Measurements from ENCODE around the gene EIPR1.

Gene EIPR1

DNA sequence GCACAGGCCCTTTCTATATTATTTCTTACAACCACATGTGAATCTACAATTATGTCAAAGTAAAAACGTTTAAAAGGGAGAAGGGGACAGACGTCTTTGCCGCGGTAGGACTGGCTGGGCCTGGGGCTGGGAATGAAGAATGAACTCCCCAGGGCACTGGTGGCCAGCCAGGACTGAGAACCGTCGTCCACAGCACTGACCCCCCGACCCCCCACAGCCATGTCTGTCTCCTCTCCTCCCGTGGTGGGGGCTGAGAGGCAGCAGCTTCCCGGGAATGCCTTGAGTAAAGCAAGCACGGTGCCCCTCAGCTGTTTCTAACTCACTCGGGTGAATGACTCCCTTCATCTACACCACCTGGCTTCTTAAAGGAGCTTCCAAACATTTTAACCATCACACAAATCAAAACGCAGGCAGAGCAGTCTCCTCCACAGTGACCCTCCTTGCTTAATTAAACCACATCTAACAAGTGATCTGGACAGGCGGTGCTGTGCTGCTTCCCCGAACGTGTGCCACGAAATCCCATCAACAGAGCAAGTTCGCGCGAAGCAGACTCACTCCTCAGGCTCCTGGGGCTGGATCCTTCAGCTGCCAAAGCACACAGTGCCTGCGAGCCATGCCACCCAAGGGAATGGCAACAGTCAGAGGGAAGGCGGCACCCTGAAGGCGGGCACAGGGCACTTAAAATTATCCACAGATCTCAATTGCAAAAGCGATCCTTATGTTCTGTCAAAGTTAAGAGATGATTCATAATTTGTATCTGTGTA lies 217.7 kb downstream of the EIPR1 start:
- 90 to 91% methylated on average over 23 of the region's 23 CpGs for WGBS, 2 experiments
- H3K4me1 ChIP-seq (ENCODE audit: control insufficient read depth, insufficient read depth, low read length), result no peaks in the 10 kb centered on the region
- no peaks in the 10 kb centered on the region for H3K9me3 ChIP-seq (ENCODE audit: control insufficient read depth, low read length)
- H3K4me3 ChIP-seq (ENCODE audit: insufficient read depth, low read depth, low read length), result no peak overlapping the region
- H3K27ac ChIP-seq (ENCODE audit: insufficient read depth, low read depth, low read length, poor library complexity, severe bottlenecking), result no peak overlapping the region
- no peaks in the 10 kb centered on the region for H3K27me3 ChIP-seq (ENCODE audit: control insufficient read depth, insufficient read depth, low read length, poor library complexity, severe bottlenecking)
- no peaks in the 10 kb centered on the region for H3K36me3 ChIP-seq (ENCODE audit: control insufficient read depth, insufficient read depth, low read length)

DNA sequence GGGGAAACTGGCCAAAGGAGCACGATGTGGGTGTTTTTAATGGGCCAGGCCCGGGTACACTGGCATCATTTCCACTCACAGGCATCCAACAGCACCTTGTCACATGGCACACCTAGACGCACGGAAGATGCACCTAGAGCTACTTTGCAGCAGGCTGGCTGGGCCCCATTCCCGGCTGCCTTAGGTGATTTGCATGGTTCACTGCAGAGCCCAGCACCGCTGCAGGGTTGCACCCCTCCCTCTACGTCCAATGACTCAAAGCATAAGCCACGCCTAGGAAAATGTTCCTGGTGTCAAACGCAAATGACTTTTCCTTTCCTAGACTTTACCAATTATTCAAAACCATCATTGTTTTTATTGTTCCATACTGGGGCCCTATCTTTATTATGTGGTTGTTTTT lies 222.9 kb downstream of the EIPR1 start:
- WGBS, 2 experiments, result 90 to 91% methylated on average over 9 of the region's 9 CpGs
- no peaks in the 10 kb centered on the region for H3K36me3 ChIP-seq (ENCODE audit: control insufficient read depth, insufficient read depth, low read length)
- H3K27ac ChIP-seq (ENCODE audit: insufficient read depth, low read depth, low read length, poor library complexity, severe bottlenecking), result no peak overlapping the region
- H3K27me3 ChIP-seq (ENCODE audit: control insufficient read depth, insufficient read depth, low read length, poor library complexity, severe bottlenecking), result no peaks in the 10 kb centered on the region
- H3K9me3 ChIP-seq (ENCODE audit: control insufficient read depth, low read length), result no peaks in the 10 kb centered on the region
- H3K4me1 ChIP-seq (ENCODE audit: control insufficient read depth, insufficient read depth, low read length), result no peaks in the 10 kb centered on the region
- no peak overlapping the region for H3K4me3 ChIP-seq (ENCODE audit: insufficient read depth, low read depth, low read length)

DNA sequence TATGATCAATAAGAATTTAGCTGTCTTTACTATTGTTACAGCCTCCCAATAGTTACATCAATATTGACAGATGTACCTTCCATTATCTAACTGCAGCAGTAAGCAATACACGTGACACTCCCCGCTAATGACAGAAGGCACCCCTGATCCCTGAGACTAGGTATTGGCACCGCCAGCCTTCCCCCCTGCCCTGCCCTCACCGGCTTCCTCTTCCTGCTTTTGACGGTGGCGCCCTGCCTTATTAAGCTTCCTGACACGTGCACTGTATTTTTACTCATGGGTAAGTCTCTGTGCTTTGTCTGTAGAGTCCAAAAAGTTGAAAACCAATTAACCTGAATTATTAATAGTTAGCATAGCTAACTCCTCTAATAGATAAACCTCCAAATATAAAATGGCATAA lies 223.5 kb downstream of the EIPR1 start:
- WGBS, 2 experiments, result 86 to 90% methylated on average over 5 to 7 of the region's 7 CpGs
- H3K4me1 ChIP-seq (ENCODE audit: control insufficient read depth, insufficient read depth, low read length), result no peaks in the 10 kb centered on the region

DNA sequence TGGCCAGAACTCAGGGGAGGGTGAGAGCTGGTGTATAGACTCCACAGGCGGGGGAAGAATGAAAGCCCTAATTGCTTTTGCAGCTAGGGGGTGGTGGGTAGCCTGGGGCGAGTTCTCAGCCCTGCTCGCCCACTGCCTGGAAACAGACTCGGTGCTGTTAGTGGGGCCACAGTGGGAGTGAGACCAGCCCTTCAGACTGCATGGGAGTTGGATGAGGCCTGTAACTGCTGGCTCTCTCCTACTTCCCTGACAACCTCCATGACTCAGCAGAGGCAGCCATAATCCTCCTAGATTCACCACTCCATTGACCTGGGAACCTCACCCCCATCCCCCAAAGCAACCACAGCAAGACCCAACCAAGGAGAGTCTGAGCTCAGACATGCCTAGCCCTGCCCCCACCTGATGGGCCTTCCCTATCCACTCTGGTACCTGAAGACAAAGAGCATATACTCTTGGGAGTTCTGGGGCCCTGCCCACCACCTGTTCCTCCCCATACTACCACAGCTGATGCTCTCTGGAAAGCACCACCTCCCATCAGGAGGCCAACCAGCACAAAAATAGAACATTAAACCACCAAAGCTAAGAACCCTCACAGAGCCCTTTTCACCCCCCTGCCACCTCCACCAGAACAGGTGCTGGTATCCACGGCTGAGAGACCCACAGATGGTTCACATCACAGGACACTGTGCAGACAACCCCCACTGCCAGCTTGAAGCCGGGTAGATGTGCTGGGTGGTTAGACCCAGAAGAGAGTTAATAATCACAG lies 226.3 kb downstream of the EIPR1 start:
- Histone ChIP-seq H3K36me3 (ENCODE audit: control insufficient read depth, insufficient read depth, low read length) (no peaks in the 10 kb centered on the region), H3K9me3 (ENCODE audit: control insufficient read depth, low read length) (no peaks in the 10 kb centered on the region), H3K4me1 (ENCODE audit: control insufficient read depth, insufficient read depth, low read length) (no peaks in the 10 kb centered on the region), H3K27me3 (ENCODE audit: control insufficient read depth, insufficient read depth, low read length, poor library complexity, severe bottlenecking) (no peaks in the 10 kb centered on the region), H3K4me3 (ENCODE audit: insufficient read depth, low read depth, low read length) (no peak overlapping the region), H3K27ac (ENCODE audit: insufficient read depth, low read depth, low read length, poor library complexity, severe bottlenecking) (no peak overlapping the region)
- WGBS, 2 experiments, result 90 to 93% methylated on average over 6 of the region's 6 CpGs

More for the DNA sequence above, 223.5 kb downstream of the EIPR1 start:
- H3K27me3 ChIP-seq (ENCODE audit: control insufficient read depth, insufficient read depth, low read length, poor library complexity, severe bottlenecking), result no peaks in the 10 kb centered on the region
- no peaks in the 10 kb centered on the region for H3K36me3 ChIP-seq (ENCODE audit: control insufficient read depth, insufficient read depth, low read length)
- H3K27ac ChIP-seq (ENCODE audit: insufficient read depth, low read depth, low read length, poor library complexity, severe bottlenecking), result no peak overlapping the region
- H3K9me3 ChIP-seq (ENCODE audit: control insufficient read depth, low read length), result no peaks in the 10 kb centered on the region
- H3K4me3 ChIP-seq (ENCODE audit: insufficient read depth, low read depth, low read length), result no peak overlapping the region

DNA sequence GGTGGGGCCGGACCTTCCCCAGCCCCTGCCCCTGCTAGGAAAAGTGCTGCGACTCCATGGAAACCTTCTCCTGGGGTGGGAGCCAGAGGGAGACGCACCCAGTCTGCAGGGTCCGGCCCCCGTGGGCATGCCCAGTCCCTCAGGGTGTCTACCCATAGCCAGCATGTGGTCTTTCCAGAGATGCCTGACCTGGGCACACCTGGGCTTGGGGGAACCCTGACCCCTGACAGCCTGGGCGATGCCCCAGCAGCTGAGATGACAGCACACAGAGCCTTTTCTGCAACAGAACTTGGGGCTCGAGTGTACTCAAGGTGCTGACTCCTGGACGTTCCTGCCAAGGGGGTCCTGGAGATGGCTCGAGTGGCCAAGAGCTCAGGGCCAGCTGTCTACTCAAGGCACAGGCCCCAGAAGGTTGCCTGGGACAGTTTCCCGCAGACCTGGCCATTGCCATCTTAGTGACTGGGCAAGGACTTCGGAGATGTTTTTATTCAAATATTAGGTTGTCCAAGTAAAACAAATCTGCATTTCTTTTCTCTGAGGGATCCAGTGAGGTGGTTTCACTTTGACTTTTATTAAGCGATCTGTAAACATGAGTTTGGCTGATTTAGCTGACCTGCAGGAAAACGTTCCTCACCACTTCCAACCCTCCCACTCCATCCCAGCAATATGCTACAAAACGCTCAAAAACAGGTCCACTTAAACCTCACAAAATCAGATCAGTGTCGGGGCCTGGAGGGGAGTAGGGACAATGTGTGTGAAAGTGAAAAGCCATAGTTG lies 228.0 kb downstream of the EIPR1 start:
- Histone ChIP-seq H3K9me3 (ENCODE audit: control insufficient read depth, low read length) (no peaks in the 10 kb centered on the region), H3K36me3 (ENCODE audit: control insufficient read depth, insufficient read depth, low read length) (no peaks in the 10 kb centered on the region), H3K27ac (ENCODE audit: insufficient read depth, low read depth, low read length, poor library complexity, severe bottlenecking) (no peak overlapping the region), H3K4me1 (ENCODE audit: control insufficient read depth, insufficient read depth, low read length) (no peaks in the 10 kb centered on the region), H3K4me3 (ENCODE audit: insufficient read depth, low read depth, low read length) (no peak overlapping the region), H3K27me3 (ENCODE audit: control insufficient read depth, insufficient read depth, low read length, poor library complexity, severe bottlenecking) (no peaks in the 10 kb centered on the region)
- 90 to 93% methylated on average over 14 of the region's 15 CpGs for WGBS, 2 experiments

GRCh38 chr2:3148716-3149115 lies 228.9 kb downstream of the EIPR1 start:
- Histone ChIP-seq H3K9me3 (ENCODE audit: control insufficient read depth, low read length) (no peaks in the 10 kb centered on the region), H3K4me3 (ENCODE audit: insufficient read depth, low read depth, low read length) (no peak overlapping the region), H3K27me3 (ENCODE audit: control insufficient read depth, insufficient read depth, low read length, poor library complexity, severe bottlenecking) (no peaks in the 10 kb centered on the region), H3K4me1 (ENCODE audit: control insufficient read depth, insufficient read depth, low read length) (no peaks in the 10 kb centered on the region), H3K27ac (ENCODE audit: insufficient read depth, low read depth, low read length, poor library complexity, severe bottlenecking) (no peak overlapping the region), H3K36me3 (ENCODE audit: control insufficient read depth, insufficient read depth, low read length) (no peaks in the 10 kb centered on the region)
- 94% methylated on average over 17 of the region's 17 CpGs for WGBS, 2 experiments

DNA sequence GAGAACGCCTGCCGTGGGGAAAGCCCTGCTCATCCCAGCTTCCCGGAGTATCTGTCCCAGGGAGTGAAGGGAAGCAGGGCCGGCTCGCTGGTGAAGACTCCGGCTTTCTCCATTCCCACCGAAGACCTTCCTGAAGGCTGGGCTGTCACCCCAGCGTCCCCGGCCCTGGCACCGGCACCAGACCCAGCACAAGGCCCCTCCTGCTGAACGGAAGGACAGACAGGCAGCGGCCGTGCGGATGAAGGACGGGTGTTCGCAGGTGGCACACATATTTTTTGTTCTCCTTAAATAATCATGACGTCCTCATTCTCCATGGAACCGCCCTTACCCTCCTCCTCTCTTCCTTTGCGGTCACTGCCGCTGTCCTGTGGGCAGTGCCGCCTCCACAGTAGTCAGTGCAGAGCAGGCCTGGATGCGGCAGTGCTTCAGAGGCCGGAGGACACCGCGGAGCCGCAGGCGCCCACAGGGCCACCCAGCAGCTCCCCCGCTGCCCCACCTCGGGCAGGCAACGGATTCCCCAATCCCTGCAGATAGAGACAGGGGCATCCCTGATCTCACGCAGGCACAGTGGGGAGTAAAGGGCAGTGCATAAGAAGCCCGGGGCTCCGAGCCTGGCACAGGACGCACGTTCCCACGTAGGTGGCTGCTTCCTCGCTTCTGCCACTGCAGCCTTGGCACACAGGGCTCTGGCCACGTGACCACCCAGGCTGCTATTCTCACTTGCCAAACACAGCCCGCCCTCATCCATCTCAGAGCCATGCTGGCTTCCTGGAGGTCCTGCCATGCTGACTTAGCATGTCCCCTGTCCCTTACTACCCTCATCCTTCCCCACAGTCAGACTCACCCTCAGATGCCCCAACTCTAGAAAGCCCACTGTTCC lies 229.7 kb downstream of the EIPR1 start:
- H3K9me3 ChIP-seq (ENCODE audit: control insufficient read depth, low read length), result no peaks in the 10 kb centered on the region
- H3K36me3 ChIP-seq (ENCODE audit: control insufficient read depth, insufficient read depth, low read length), result no peaks in the 10 kb centered on the region
- no peaks in the 10 kb centered on the region for H3K27me3 ChIP-seq (ENCODE audit: control insufficient read depth, insufficient read depth, low read length, poor library complexity, severe bottlenecking)
- H3K27ac ChIP-seq (ENCODE audit: insufficient read depth, low read depth, low read length, poor library complexity, severe bottlenecking), result no peak overlapping the region
- no peak overlapping the region for H3K4me3 ChIP-seq (ENCODE audit: insufficient read depth, low read depth, low read length)
- H3K4me1 ChIP-seq (ENCODE audit: control insufficient read depth, insufficient read depth, low read length), result no peaks in the 10 kb centered on the region
- 91 to 92% methylated on average over 39 of the region's 39 CpGs for WGBS, 2 experiments

- H3K4me1 ChIP-seq (ENCODE audit: control insufficient read depth, insufficient read depth, low read length), result no peaks in the 10 kb centered on the region
- H3K27me3 ChIP-seq (ENCODE audit: control insufficient read depth, insufficient read depth, low read length, poor library complexity, severe bottlenecking), result no peaks in the 10 kb centered on the region
- WGBS, 2 experiments, result 90% methylated on average over 30 of the region's 30 CpGs
- H3K36me3 ChIP-seq (ENCODE audit: control insufficient read depth, insufficient read depth, low read length), result no peaks in the 10 kb centered on the region
- H3K9me3 ChIP-seq (ENCODE audit: control insufficient read depth, low read length), result no peaks in the 10 kb centered on the region
- H3K4me3 ChIP-seq (ENCODE audit: insufficient read depth, low read depth, low read length), result no peak overlapping the region
- H3K27ac ChIP-seq (ENCODE audit: insufficient read depth, low read depth, low read length, poor library complexity, severe bottlenecking), result no peak overlapping the region
Observed at GRCh38 chr2:3146772-3147650, 230.6 kb downstream of the EIPR1 start.

GRCh38 chr2:3146175-3146574 lies 231.4 kb downstream of the EIPR1 start:
- Histone ChIP-seq H3K27me3 (ENCODE audit: control insufficient read depth, insufficient read depth, low read length, poor library complexity, severe bottlenecking) (no peaks in the 10 kb centered on the region), H3K4me3 (ENCODE audit: insufficient read depth, low read depth, low read length) (no peak overlapping the region), H3K27ac (ENCODE audit: insufficient read depth, low read depth, low read length, poor library complexity, severe bottlenecking) (no peak overlapping the region), H3K9me3 (ENCODE audit: control insufficient read depth, low read length) (no peaks in the 10 kb centered on the region), H3K4me1 (ENCODE audit: control insufficient read depth, insufficient read depth, low read length) (no peaks in the 10 kb centered on the region), H3K36me3 (ENCODE audit: control insufficient read depth, insufficient read depth, low read length) (no peaks in the 10 kb centered on the region)
- 93% methylated on average over 8 of the region's 8 CpGs for WGBS, 2 experiments

Measured in ectodermal cell (in vitro differentiated cells).